ENCODE data around the gene NDUFAF2.
"Not testable (repeated sequence)": the region's sequence is repeated elsewhere in the genome, so short reads cannot be mapped to it uniquely, and the experiment has no call there.

NDUFAF2 gene

DNA sequence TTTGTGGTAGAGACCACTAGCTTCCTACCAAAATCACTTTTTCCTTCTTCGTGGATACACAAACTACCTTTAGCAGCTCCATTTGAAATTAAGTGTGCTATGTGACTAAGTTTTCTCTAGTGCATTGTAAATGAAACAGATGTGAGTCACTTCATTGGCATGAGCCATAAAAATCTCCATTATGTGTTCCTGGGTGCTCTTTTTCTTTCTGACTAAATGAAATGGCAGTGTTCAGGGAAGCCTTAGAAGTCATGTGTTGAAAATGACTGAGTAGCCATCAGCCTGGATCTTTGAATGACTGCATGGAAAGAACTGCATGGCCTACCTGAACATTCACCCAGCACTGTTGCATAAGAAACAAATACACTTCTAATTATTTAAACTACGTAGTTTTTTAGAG is 107.9 kb downstream of the NDUFAF2 start:
- DNase-seq, result no peak

DNA sequence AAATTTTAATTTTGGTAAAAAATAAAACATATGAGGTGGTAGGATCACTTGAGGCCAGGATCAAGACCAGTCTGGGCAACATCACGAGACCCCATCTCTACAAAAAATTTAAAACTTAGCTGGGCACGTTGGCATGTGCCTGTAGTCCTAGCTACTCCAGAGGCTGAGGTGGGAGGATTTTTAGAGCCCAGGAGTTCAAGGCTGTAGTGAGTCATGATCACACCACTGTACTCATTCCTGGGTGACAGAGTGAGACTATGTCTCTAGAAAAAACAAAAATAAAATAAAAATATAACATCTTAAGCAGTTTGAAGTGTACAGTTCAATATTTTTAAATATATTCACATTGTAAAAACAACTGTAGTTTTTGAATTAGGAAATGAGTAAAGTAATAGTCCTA is 108.9 kb downstream of the NDUFAF2 start:
- no peak for DNase-seq

DNA sequence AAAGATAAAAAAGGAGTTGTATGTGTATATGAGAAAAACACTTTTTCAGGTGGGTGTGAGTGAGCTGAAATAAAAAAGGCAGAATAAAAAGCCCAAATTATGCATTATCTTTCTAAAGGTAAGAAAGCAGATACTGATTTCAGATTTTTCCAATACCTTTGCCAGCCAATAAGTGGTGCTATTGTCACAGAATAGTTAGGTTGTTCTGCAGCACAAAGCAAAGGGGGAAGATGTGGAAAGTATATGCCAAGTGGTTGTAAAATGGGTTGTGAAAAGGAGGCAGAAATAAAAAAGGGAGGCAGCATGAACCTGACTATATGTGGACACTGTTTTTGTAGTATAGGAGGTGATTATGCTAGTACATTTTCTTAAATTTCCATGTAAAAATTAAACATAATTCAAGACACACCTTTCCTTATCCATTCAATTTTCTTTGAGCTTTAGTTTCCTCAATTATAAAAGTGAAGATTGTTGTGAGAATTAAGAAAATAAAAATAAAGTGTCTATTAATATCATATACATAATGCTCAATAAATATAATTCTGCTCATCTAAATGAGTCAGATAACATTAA is 110.5 kb downstream of the NDUFAF2 start:
- DNase-seq, result peak; percentile 47

DNA sequence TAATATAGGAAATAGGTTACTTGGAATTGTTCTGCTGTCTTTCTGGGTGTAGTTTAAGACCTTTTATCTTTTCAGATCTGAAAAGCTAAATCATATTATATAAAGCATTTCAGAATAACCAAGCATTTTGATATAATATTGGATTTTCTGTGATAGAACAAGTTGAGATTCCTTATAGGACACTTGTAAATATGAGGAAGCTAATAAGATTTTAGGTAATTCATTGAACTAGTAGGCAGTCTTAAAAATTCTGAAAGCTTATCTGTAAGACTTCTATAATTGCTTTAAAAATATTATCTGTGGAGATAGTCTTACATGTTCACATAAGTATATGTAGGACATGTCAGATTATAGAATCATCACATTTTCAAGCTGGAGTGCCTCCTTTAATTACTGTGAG is 114.5 kb downstream of the NDUFAF2 start:
- no peak for DNase-seq

DNA sequence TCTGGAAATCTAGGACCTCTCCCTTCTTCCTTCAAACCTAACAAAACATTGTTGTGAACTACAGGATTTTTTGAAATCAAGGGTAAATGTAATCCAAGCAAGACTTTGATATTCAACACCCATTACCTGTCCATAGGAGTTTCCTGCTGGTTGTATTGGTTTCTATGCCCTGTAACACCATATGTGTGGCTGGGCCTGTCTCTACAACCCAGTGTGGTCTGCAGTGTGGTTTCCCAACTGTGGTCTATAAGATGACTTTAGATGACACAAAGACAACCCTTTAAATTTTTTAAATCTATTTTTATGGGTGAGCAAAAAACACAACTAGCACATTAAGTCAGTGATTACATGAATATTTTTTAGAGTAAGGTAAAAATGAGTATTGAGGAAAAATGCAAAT is 124.1 kb downstream of the NDUFAF2 start:
- DNase-seq, result no peak

DNA sequence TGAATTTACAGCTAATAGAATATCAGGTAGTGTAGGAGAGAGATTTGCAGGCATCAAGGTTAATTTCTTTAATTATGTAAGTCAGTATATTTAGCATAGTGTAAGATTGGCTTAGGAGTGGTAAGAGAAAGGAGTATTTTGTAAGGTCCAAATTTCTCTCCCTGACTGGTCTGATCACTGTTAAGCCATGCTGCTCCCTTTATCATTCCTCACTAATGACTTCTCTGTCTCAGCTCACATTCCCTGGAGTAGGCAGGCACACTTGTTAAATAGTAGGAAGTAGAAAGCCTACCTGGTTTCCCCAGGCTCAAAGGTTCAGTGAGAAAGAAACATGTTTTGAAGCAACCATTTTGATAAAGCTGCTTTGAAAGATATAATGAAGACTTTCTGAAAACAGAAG is 126.5 kb downstream of the NDUFAF2 start:
- DNase-seq, result no peak

DNA sequence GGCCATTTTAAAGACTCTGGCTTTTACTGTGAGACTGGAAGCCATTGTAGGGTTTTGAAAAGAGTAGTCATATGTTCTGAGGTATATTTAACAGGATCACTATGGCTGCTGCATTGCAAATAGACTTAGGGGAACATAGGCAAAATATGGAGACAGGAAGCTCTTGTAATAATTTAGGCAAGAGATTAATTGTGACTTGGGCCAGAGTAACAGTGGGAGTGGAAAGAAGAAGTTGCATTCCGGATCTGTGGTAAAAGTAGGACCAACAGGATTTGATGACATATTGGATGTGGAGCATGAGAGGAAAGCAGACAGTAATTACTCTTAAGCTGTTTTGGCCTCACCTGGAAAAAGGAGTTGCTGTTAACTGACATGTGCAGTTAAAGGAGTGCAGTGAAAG is 131.6 kb downstream of the NDUFAF2 start:
- DNase-seq, result no peak

DNA sequence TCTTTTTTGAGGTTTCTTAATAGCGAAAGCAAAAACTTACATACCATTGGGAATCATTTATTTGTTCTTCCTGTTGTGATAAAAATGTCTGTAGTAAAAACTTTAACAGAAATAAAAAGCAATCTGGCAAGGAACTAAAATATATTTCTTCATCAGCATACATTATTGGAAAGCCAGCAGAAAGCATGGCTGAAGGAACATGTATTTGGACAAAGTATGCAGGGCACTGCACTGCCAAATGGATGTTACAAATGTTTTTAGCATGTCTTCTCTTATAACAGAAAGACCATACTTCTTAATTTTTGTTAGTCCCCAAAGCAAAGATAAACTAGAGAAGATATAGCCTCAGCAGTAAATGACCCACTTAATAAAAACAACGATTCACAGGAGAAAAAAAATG is 136.7 kb downstream of the NDUFAF2 start:
- no peak for DNase-seq

DNA sequence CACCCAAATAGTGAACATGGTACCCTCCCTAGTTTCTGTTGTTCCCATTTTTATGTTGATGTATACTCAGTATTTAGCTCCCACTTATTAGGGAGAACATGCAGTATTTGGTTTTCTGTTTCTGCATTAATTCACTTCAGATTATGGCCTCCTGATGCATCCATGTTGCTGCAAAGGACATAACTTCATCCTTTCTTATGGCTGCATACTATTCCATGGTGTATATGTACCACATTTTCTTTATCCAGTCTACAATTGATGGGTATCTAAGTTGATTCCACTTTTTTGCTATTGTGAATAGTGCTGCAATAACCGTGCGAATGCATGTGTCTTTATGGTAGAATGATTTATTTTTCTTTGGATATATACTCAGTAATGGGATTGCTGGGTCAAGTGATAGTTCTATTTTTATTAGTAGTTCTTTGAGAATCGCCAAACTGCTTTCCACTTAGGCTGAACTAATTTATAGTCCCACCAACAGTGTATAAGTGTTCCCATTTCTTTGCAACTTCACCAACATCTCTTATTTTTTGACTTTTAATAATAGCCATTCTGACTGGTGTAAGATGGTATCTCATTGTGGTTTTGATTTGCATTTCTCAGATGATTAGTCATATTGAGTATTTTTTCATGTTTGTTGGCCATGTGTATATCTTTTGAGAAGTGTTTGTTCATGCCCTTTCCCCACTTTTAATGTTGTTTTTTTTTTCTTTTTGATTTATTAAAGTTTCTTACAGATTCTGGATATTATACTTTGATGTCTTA is 137.7 kb downstream of the NDUFAF2 start:
- no peak for DNase-seq

DNA sequence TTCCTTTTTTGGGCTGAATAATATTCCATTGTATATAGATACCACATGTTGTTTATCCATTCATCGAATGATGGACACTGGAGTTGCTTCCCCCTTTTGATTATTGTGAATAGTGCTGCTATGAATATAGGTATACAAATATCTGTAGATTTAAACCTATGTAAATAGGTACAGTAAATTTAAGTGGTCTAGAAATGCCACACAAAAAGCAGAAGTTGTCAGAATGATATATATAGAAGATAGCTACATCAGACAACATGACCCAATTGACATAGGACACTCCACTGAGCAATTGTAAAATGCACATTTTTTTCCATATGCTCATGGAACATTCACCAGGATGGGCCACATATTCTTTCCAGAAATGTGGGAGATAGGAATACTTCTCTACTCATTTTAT is 139.7 kb downstream of the NDUFAF2 start:
- DNase-seq, result no peak

DNA sequence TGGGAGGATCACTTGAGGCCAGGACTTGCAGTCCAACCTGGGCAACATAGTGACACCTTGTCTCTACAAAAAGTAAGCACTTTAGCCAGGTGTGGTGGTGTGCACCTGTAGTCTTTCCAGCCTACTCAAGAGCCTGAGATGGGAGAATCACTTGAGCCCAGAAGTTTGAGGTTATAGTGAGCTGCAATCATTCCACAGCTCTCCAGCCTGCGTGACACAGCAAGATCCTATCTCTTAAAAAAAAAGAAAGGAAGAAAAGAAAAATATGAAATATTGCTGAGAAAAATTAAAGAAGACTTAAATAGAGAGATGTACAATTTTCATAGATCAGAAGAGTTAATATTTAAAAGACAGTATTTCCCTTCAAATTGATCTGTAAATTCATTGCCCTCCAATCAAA is 140.9 kb downstream of the NDUFAF2 start:
- DNase-seq, result no peak

DNA sequence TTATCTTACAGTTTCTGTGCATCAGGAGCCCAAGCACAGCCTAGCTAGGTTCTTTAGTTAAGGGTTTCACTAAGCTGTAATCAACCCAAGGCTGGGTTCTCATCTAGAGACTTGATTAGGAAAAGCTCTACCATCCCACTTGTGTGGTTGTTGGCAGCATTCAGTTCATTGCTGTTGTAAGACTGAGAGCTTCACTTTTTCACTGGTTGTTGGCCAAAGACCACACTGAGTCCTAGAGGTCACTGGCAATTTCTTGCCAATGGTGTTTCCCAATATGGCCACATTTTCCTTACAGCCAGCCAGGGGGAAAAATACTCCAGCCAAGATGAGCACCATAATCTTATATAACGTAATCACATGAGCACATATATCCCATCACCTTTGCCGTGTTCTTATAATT is 142.9 kb downstream of the NDUFAF2 start:
- no peak for DNase-seq

DNA sequence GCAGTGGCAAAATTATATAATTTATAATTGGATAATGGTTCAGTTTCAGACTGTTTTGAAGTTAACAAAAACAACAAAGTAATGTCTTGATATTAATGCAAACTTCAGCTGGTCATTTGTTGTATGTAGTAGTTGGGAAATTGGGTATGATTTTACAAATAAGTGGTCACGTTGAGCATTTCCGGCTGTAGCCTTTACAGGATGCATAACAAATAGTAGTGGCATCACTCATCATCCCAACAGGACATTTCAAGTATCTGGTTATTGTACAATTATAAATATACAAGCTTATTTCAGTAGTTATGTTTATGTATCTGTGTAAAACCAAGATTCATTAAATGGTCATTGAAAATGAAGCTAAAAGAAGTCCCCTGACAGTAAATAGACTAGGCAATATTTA is 144.3 kb downstream of the NDUFAF2 start:
- DNase-seq, result no peak

DNA sequence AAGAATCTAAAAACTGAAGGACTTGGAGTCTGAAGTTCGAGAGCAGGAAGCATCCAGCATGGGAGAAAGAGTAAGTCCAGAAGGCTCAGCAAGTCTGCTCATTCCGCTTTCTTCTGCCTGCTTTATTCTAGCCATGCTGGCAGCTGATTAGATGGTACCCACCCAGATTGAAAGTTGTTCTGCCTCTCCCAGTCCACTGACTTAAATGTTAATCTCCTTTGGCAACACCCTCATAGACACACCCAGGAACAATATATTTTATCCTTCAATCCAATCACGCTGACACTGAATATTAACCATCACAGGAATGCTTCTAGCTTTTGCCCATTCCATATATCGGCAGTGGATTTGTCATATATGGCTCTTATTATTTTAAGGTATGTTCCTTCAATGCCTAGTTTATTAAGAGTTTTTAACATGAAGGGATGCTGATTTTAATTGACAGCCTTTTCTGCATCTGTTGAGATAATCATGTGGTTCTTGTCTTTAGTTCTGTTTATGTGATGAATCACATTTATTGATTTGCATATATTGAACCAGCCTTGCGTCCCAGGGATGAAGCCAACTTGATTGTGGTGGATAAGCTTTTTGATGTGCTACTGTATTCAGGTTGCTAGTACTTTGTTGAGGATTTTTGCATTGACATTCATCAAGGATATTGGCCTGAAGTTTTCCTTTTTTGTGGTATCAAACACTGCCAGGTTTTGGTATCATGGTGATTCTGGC is 148.2 kb downstream of the NDUFAF2 start:
- DNase-seq, result not testable (repeated sequence)

DNA sequence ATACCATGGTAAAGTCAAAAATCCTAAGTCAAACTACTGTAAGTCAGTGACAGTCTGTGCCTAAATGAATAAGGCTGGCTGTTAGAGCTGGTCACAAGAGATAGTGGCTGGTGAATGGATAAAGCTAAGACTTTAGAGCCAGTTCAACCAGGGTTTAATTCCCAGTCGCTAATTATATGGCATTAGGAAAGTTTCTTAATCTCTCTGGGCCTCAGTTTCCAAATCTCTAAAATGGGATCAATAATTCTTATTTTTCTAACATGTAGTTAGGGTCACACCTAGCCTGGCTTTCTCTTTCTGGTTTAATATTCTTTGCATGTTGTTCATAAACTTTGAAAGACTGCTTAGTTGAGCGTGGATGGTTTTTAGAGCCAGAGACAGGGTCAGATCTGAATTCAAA is 152.5 kb downstream of the NDUFAF2 start:
- no peak for DNase-seq

DNA sequence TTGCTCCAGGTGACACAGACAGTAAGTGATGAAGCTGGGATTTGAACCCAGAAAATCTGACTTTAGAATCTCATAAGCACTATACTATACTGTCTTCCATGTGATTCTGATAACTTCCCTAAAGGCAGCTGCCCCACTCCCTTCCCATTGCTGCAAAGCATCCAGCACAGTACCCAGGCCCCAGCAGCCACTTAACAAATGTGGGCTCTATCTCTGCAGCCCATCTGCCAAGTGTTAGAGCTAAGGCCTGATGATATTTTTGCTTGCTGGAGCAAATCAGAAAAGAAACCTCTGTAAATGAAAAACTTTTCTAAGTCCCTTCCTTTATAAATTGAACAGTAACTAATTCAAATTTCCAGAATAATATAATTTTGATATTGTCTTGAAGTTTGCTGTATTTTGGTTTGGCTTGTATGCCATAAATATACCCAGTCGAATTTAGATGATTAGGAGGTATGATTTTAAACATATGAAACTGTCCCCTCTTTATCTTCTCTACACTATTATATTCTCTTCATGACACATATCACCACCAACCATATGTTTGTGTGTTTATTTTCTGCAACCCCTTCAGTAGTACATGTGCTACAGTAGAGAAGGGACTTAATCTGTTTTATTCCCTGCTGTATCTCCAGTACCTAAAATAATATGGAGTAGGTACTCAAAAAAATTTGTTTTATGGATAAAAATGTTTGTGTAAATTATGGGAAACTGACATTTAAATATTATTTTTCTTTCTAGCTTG is 153.4 kb downstream of the NDUFAF2 start:
- DNase-seq, result peak; percentile 15

DNA sequence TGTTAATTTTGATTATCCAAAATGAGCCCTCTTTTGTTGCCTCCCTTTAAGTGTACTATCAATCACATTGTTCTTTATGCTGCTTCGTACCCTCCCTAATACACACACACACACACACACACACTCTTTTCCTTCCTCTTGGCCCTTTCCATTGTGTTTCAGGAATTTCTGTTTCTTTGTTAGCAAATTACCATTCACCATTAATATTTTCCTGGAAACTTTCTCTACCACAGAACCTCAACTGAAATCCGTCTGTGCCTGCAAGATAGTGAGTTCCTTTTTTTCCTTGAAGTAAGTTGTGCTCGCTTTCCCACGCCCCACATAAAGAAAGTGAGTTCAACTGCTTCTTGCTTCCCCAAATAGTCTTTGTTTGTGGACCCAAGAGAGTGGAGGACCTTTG is 155.4 kb downstream of the NDUFAF2 start:
- no peak for DNase-seq

DNA sequence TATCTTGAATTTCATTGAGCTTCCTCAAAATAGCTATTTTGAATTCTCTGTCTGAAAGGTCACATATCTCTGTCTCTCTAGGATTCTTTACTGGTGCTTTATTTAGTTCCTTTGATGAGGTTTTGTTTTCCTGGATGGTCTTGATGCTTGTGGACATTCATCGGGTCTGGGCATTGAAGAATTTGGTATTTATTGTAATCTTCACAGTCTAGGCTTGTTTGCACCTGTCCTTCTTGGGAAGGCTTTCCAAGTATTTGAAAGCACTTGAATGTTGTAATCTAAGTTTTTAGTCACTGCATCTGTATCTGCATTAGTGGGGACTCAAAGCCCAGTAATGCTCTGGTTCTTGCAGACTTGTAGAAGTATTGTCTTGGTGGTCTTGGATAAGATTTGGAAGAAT is 169.4 kb downstream of the NDUFAF2 start:
- no peak for DNase-seq

DNA sequence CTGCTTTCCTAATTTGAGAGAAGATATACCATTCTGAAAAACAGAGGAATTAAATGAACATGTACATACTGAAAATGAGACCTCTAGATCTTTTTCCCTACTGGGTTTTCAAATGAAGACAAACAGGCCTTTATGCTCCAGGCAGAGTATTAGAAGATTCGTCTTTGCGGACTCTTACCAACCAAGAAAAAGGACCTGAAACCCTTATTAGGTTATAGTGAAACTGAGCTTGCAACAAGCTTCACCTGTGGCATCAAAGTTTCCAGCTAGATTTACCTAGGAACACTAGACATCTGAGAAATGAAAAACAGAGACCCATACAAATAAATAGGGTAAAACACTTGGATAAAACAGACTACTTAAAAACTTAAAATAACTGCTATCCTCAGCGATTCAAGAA is 171.0 kb downstream of the NDUFAF2 start:
- no peak for DNase-seq

DNA sequence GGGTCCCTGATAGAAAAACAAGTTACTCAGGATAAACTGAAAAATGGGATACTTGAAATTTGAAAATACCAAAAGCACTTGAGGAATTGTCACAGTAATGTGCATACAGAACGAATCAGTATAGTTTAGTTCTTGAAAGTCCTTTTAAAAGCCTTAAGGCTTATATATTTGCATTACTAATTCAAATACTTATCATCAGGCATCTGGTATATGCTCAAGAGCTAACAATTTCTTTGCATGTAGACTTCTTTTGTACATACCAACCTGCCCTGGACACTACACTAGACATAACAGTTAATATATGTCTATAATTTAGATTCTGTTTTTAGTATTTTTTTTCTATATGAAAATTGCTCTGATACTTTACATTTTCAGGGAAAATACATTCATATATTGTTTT is 174.1 kb downstream of the NDUFAF2 start:
- DNase-seq, result no peak

DNA sequence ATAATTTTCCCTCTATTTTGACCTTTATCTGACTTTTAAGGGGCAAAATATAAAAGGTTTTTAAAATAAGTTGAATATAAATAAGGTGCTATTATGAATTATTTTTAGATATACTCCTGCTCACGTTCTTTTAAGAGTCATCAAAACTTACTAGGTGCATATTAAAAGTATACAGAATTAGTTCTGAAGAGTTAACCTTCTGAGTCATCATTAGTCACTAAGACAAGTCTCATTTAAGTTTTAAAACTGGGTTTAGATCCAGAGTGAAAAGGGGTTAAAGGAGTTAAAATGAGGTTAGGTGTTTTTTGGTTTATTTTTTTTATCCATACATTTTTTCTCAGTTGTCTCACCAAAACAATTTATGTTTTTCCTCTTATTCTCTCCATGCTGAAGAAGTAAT is 175.5 kb downstream of the NDUFAF2 start:
- no peak for DNase-seq

DNA sequence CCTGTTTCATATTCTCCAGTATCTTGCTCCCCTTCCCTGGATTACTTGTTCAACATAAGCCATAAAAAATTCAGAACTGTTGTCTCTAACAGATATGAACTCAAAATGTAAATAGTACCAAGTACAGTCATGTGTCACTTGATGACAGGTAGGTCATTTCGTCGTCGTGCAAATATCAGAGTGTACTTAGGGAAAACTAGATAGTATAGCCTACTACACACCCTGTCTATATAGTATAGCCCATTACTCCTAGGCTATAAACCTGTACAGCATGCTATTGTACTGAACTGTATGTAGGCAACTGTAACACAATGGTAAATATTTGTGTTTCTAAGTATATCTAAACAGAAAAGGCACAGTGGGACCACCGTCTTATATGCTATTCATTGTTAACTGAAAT is 178.1 kb downstream of the NDUFAF2 start:
- no peak for DNase-seq

DNA sequence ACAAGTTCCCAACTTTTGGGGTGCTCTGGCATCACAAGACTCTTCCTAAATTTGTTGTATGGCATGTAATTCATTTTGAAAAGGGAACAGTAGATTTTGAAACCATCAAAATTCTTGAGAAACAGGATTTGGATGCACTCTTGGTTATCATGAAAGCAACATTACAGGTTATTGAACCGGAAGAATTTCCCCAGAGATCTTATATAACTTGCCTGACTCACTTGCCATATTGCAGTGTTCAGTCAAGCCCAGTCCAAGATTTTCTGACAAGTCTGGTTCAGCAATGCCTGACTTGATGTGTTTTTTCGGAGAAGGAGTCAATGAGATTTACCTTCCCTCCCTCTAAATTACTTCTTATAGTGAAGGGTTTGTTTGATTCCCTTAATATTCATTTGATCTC is 185.3 kb downstream of the NDUFAF2 start:
- no peak for DNase-seq

DNA sequence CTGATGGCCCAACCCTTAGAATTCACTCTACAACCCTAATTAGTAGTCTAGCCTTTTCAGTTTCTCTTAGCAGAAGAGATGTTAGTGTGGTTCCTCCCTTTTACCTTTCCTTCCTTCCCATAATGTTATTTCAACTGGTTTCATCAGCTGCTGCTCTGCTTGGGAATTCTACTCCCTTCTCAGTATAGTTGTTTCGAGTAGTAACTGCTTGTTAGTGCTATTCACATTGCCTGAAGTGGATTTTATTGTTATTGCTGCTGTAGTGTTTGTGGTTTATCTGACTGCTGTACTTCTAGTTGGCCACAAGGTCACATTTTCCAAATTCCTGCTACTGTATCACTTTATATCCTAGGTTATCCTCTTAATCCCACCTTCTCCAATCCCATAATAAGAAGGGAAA is 187.6 kb downstream of the NDUFAF2 start:
- peak; percentile 34 for DNase-seq

All from NCI-H82 (cell line).